NCI-H446 (cell line): ENCODE measurements around the gene MRPL37.

ENCODE experiments used
- DNase-seq, 2 experiments: peaks; one replicate each; lab custom pipeline; 2025; lab: John Stamatoyannopoulos, UW

The MRPL37 gene

GRCh38 chr1:54265126-54265525 is 65.2 kb downstream of the MRPL37 start:
- DNase-seq, result no peak

GRCh38 chr1:54265659-54266058 is 65.7 kb downstream of the MRPL37 start:
- DNase-seq, result no peak

- DNase-seq, result no peak
Observed at GRCh38 chr1:54266195-54266594, 66.2 kb downstream of the MRPL37 start.

GRCh38 chr1:54266908-54267307 is 66.9 kb downstream of the MRPL37 start:
- DNase-seq, result no peak
